Lower leg skin (tissue), 4 donors: ENCODE data around the gene SYT5. TPM values are rescaled to one million over a fixed set of nuclear protein-coding genes. Genes with fewer than 3 reads are reported as not detected.

ENCODE experiments used
- DNase-seq, 2 donors: peaks; one replicate each; pipeline ENCODE4 v3.0.0-alpha.2; 2019; ENCODE audit warnings: low spot score in 2 of 2
- H3K4me3 ChIP-seq: fragments of 200-600 bp; sonication (generic); 2 replicates; pipeline ENCODE4 v1.5.1; 2017; ENCODE audit warnings: mild to moderate bottlenecking, low read depth; ENCODE audit not compliant: poor library complexity, severe bottlenecking
- POLR2A ChIP-seq, 2 donors: fragments of 450-650 bp; IDR thresholded peaks; one replicate each; pipeline ENCODE4 v1.6.1; 2016 to 2017; ENCODE audit warnings: antibody characterized with exemption in 2 of 2, mild to moderate bottlenecking in 1 of 2, moderate library complexity in 1 of 2
- WGBS, 2 donors: methylation state at CpG; one replicate each; pipeline ENCODE4 v1.1.5; 2018; 5-methylcytosine and 5-hydroxymethylcytosine counted together
- intact Hi-C: fragments of 100-400 bp; cut with DNase I; formaldehyde crosslinking; loops from one replicate; pipeline ENCODE4 v1.15.0; 2023; ENCODE audit warnings: low total_unique reads
- total RNA-seq, 4 donors: library from RNA; depleted of rRNA; stranded (reverse); fragments of >200 nt; gene quantifications; one replicate each; pipeline ENCODE4 v1.1.0, GENCODE V29; 2016
- TF ChIP-seq, protein P1 (sequence below), 3 donors: fragments of 450-650 bp; IDR thresholded peaks; one replicate each; pipeline ENCODE4 v1.5.1; 2016; ENCODE audit warnings: antibody characterized with exemption in 3 of 3, mild to moderate bottlenecking in 3 of 3, moderate library complexity in 2 of 3

Gene SYT5
- total RNA-seq, 4 donors from 2014 or later = 0.10 to 0.65 (median 0.26) TPM; not detected in 1

DNA sequence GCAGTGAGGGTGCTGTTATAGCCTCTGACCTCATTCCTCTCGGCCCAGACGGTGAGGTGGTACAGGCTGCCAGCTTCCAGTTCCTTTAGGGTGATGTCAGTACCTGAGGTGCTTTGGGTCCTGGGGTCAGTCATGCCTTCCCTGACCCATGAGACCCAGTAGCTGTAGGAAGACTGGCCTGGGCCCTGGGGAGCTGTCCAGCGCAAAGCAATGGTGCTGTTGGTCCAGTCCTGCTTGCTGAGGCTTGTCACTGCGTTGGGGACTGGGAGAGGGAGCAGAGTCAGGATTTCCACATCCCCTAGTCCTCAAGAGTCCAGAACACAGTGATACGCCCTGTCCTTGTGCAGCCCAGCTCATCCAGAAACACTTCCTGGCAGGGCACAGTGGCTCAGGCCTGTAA is 18.6 kb upstream of the SYT5 start:
- 64 to 66% methylated on average over 5 of the region's 5 CpGs for WGBS, 2 donors
- no peak overlapping the region for H3K4me3 ChIP-seq
- intact Hi-C loops = no loop called here
- DNase-seq = no peak
- no peak for TF ChIP-seq POLR2A (IDR thresholded peaks at IDR 0.05)
- TF ChIP-seq, protein P1, sequence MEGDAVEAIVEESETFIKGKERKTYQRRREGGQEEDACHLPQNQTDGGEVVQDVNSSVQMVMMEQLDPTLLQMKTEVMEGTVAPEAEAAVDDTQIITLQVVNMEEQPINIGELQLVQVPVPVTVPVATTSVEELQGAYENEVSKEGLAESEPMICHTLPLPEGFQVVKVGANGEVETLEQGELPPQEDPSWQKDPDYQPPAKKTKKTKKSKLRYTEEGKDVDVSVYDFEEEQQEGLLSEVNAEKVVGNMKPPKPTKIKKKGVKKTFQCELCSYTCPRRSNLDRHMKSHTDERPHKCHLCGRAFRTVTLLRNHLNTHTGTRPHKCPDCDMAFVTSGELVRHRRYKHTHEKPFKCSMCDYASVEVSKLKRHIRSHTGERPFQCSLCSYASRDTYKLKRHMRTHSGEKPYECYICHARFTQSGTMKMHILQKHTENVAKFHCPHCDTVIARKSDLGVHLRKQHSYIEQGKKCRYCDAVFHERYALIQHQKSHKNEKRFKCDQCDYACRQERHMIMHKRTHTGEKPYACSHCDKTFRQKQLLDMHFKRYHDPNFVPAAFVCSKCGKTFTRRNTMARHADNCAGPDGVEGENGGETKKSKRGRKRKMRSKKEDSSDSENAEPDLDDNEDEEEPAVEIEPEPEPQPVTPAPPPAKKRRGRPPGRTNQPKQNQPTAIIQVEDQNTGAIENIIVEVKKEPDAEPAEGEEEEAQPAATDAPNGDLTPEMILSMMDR (IDR thresholded peaks at IDR 0.05) = no peak

DNA sequence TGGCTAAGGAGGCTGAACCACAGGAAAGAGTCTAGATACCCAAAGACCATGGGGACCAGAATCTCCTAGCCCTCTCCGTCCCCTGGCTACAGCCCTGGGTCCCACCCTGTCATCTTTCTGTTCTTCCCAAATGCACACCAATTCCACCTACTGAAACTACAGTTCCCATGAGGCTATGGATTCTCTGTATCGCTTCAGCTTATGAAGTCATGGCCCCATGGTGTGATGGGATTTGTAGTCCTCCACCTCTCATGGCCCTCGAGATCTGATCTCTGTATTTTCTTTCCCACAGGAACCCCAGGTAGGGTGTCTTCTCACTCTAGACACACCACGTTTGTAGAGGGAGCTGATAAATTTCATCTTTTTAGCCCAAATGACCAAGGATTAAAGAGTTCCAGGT is 17.4 kb upstream of the SYT5 start:
- no peak for DNase-seq
- H3K4me3 ChIP-seq = no peak overlapping the region
- TF ChIP-seq, protein P1 (IDR thresholded peaks at IDR 0.05) = no peak
- TF ChIP-seq POLR2A (IDR thresholded peaks at IDR 0.05) = no peak
- intact Hi-C loops = no loop called here
- WGBS, 2 donors = 59 to 68% methylated on average over 4 of the region's 4 CpGs

DNA sequence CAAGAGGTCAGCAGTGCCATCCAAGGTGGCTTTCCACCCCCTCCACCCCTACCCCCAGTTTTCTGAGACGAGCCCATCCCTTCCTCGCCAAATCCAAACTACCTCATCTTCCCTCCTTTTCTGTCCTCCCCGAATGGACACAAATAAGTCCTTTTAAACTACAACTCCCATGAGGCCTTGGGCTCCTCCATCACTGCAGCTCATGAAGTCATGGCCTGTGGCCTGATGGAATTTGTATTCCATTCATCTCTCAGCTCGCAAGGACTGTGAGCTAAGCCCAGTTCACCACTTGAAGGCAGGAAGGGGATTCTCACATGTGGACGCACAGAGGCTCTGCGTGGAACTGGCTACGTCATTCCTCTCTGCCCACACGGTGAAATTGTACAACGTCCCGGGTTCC is 16.7 kb upstream of the SYT5 start:
- TF ChIP-seq POLR2A (IDR thresholded peaks at IDR 0.05) = no peak
- TF ChIP-seq, protein P1 (IDR thresholded peaks at IDR 0.05) = no peak
- no peak overlapping the region for H3K4me3 ChIP-seq
- no peak for DNase-seq
- WGBS, 2 donors = 83 to 89% methylated on average over 10 of the region's 10 CpGs
- intact Hi-C loops = no loop called here

DNA sequence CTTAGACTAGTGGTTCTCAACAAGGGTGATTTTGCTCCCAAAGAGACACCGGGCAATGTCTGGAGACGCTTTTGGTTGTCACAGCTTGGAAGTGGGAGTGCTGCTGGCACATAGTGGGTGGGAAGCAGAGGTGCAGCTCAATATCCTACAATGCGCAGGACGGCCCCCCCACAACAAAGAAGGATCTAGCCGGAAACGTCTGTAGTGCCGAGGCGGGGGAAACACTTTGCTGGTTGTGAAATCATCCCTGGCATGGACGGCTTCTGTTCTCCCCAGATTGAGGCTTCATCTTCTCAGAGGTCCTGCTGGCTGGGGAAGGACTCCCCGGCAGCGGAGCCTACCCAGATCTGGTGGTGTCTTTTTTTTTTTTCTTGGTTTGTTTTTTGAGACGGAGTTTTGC is 13.4 kb upstream of the SYT5 start:
- 69 to 83% methylated on average over 12 of the region's 12 CpGs for WGBS, 2 donors
- intact Hi-C loops = no loop called here

DNA sequence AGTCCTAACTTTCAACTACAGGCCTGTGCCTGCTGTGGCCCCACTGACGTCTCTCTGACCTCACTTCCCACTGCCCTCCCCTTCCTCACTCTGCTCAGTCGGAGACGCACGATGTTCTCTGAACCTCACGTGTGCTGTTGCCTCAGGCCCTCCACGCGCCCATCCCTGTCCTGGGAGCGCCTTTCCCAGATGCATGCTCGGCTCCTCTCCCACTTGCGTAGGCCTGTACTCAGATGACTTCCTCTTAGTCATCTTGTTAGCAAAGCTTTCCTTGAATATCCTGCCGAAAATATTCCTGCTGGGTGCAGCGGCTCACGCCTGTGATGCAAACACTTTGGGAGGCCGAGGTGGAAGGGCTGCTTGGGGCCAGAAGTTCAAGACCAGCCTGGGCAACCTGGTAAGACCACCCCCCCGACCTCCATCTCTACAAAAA is 9.3 kb upstream of the SYT5 start:
- no peak for TF ChIP-seq POLR2A (IDR thresholded peaks at IDR 0.05)
- TF ChIP-seq, protein P1 (IDR thresholded peaks at IDR 0.05) = no peak
- intact Hi-C loops = no loop called here
- 24 to 37% methylated on average over 15 of the region's 15 CpGs for WGBS, 2 donors
- H3K4me3 ChIP-seq = no peak overlapping the region
- peak; percentile 84 to 93 for DNase-seq

More for the DNA sequence above, 13.4 kb upstream of the SYT5 start:
- H3K4me3 ChIP-seq = no peak overlapping the region
- DNase-seq = no peak
- no peak for TF ChIP-seq POLR2A (IDR thresholded peaks at IDR 0.05)
- TF ChIP-seq, protein P1 (IDR thresholded peaks at IDR 0.05) = no peak

DNA sequence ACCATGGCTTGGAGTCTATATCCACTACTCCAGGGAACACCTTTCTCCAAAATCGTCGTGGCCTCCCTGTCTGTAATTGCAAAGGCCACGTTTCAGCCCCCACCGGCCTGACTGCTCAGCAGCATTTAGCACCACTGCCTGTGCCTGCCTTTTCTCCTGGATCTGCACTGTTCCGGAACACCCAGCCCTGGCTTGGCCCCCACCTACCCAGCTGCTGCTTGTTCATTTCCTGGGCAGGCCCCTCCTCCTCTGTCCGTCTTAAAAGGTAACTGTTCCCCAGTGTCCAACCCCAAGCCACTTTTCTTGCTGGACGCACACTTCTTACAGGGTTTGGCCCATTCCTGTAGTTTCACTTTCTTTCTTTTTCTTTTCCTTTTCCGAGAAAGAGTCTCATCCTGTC is 8.5 kb upstream of the SYT5 start:
- TF ChIP-seq, protein P1 (IDR thresholded peaks at IDR 0.05) = no peak
- TF ChIP-seq POLR2A (IDR thresholded peaks at IDR 0.05) = no peak
- H3K4me3 ChIP-seq = no peak overlapping the region
- intact Hi-C loops = no loop called here
- DNase-seq = no peak
- 56 to 59% methylated on average over 8 of the region's 8 CpGs for WGBS, 2 donors
